ENCODE results near the gene RELL1.

- no peak for TF ChIP-seq CTCF (IDR thresholded peaks at IDR 0.05)
- TF ChIP-seq POLR2A (IDR thresholded peaks at IDR 0.05), result no peak
Observed at GRCh38 chr4:37656649-37657048, 29.5 kb downstream of the RELL1 start.

Measured in body of pancreas (tissue), 4 donors.